ENCODE results near the gene UBE4A.

The UBE4A gene

GRCh38 chr11:118370774-118371173, 11.4 kb downstream of the UBE4A start:
- TF ChIP-seq, protein P1, sequence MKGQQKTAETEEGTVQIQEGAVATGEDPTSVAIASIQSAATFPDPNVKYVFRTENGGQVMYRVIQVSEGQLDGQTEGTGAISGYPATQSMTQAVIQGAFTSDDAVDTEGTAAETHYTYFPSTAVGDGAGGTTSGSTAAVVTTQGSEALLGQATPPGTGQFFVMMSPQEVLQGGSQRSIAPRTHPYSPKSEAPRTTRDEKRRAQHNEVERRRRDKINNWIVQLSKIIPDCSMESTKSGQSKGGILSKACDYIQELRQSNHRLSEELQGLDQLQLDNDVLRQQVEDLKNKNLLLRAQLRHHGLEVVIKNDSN (IDR thresholded peaks at IDR 0.05), result no peak
- TF ChIP-seq TEAD4 (IDR thresholded peaks at IDR 0.05) (no peak), CEBPB (IDR thresholded peaks at IDR 0.05) (no peak), EGR1 (IDR thresholded peaks at IDR 0.05) (no peak), EP300 (IDR thresholded peaks at IDR 0.05; ENCODE audit: borderline replicate concordance) (no peak), ZBTB7A (IDR thresholded peaks at IDR 0.05; ENCODE audit: low read depth) (no peak), CREB1 (IDR thresholded peaks at IDR 0.05; ENCODE audit: low read depth) (no peak), RAD21 (IDR thresholded peaks at IDR 0.05; ENCODE audit: low read depth) (no peak), REST (IDR thresholded peaks at IDR 0.05; ENCODE audit: low read depth) (no peak), YY1 (IDR thresholded peaks at IDR 0.05; ENCODE audit: low read depth) (no peak)

GRCh38 chr11:118373263-118373662, 13.9 kb downstream of the UBE4A start:
- no peak for TF ChIP-seq NFIC (IDR thresholded peaks at IDR 0.05)
- no peak for TF ChIP-seq FOXM1 (IDR thresholded peaks at IDR 0.05; ENCODE audit: borderline replicate concordance, low read depth)
- TF ChIP-seq, protein P1 (IDR thresholded peaks at IDR 0.05), result no peak
- TF ChIP-seq ZBTB7A (IDR thresholded peaks at IDR 0.05; ENCODE audit: low read depth), result no peak
- TF ChIP-seq MAX (IDR thresholded peaks at IDR 0.05), result no peak
- no peak for TF ChIP-seq CEBPB (IDR thresholded peaks at IDR 0.05)
- TF ChIP-seq CREB1 (IDR thresholded peaks at IDR 0.05; ENCODE audit: low read depth), result no peak
- no peak for TF ChIP-seq RAD21 (IDR thresholded peaks at IDR 0.05; ENCODE audit: low read depth)
- no peak for TF ChIP-seq REST (IDR thresholded peaks at IDR 0.05; ENCODE audit: low read depth)
- no peak for TF ChIP-seq EGR1 (IDR thresholded peaks at IDR 0.05)
- no peak for TF ChIP-seq YY1 (IDR thresholded peaks at IDR 0.05; ENCODE audit: low read depth)
- TF ChIP-seq TAF1 (IDR thresholded peaks at IDR 0.05; ENCODE audit: low read depth), result no peak
- no peak for TF ChIP-seq TEAD4 (IDR thresholded peaks at IDR 0.05)
- TF ChIP-seq EP300 (IDR thresholded peaks at IDR 0.05; ENCODE audit: borderline replicate concordance), result no peak
- TF ChIP-seq TCF12 (IDR thresholded peaks at IDR 0.05; ENCODE audit: low read depth), result no peak

DNA sequence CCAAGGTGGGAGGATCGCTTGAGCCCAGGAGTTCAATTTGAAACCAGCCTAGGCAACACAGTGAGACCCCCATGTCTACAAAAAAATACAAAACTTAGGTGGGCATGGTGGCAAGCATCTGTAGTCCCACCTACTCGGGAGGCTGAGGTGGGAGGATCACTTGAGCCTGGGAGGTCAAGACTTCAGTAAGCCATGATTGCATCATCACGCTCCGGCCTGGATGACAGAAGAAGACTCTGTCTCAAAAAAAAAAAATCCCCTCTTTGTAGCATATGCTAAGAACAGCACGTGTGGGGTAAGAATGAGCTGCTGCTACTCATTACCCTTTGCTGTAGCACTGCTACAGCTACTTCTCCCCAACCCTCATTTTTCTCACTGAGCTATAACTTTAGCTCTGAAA, 14.5 kb downstream of the UBE4A start:
- TF ChIP-seq CEBPB (IDR thresholded peaks at IDR 0.05) (no peak), EGR1 (IDR thresholded peaks at IDR 0.05) (no peak), CREB1 (IDR thresholded peaks at IDR 0.05; ENCODE audit: low read depth) (no peak), MAX (IDR thresholded peaks at IDR 0.05) (no peak), ZBTB7A (IDR thresholded peaks at IDR 0.05; ENCODE audit: low read depth) (no peak), RAD21 (IDR thresholded peaks at IDR 0.05; ENCODE audit: low read depth) (no peak), YY1 (IDR thresholded peaks at IDR 0.05; ENCODE audit: low read depth) (no peak), FOXM1 (IDR thresholded peaks at IDR 0.05; ENCODE audit: borderline replicate concordance, low read depth) (no peak), TCF12 (IDR thresholded peaks at IDR 0.05; ENCODE audit: low read depth) (no peak), NFIC (IDR thresholded peaks at IDR 0.05) (no peak)
- TF ChIP-seq, protein P1 (IDR thresholded peaks at IDR 0.05), result no peak

GRCh38 chr11:118374729-118375128, 15.3 kb downstream of the UBE4A start:
- no peak for TF ChIP-seq TEAD4 (IDR thresholded peaks at IDR 0.05)
- TF ChIP-seq NFIC (IDR thresholded peaks at IDR 0.05), result no peak
- no peak for TF ChIP-seq CEBPB (IDR thresholded peaks at IDR 0.05)
- TF ChIP-seq TAF1 (IDR thresholded peaks at IDR 0.05; ENCODE audit: low read depth), result no peak
- no peak for TF ChIP-seq ZBTB7A (IDR thresholded peaks at IDR 0.05; ENCODE audit: low read depth)
- TF ChIP-seq EP300 (IDR thresholded peaks at IDR 0.05; ENCODE audit: borderline replicate concordance), result no peak
- no peak for TF ChIP-seq FOXM1 (IDR thresholded peaks at IDR 0.05; ENCODE audit: borderline replicate concordance, low read depth)
- no peak for TF ChIP-seq TCF12 (IDR thresholded peaks at IDR 0.05; ENCODE audit: low read depth)
- no peak for TF ChIP-seq RAD21 (IDR thresholded peaks at IDR 0.05; ENCODE audit: low read depth)
- TF ChIP-seq CREB1 (IDR thresholded peaks at IDR 0.05; ENCODE audit: low read depth), result no peak
- no peak for TF ChIP-seq EGR1 (IDR thresholded peaks at IDR 0.05)
- no peak for TF ChIP-seq YY1 (IDR thresholded peaks at IDR 0.05; ENCODE audit: low read depth)
- TF ChIP-seq, protein P1 (IDR thresholded peaks at IDR 0.05), result no peak
- no peak for TF ChIP-seq REST (IDR thresholded peaks at IDR 0.05; ENCODE audit: low read depth)
- TF ChIP-seq MAX (IDR thresholded peaks at IDR 0.05), result no peak

Data from Ishikawa (cell line).